Neural crest cell (in vitro differentiated cells): Measurements from ENCODE around the gene KCNQ1OT1. TPM values are rescaled to one million over a fixed set of nuclear protein-coding genes. Genes with fewer than 3 reads are reported as not detected.

Experiments used
- DNase-seq: peaks from one replicate; pipeline ENCODE4 v3.0.0; 2021; ENCODE audit warnings: low read depth, mixed read lengths, low spot score
- H3K27ac Mint-ChIP-seq: one replicate; pipeline ENCODE4 v1.8.0; 2021; ENCODE audit warnings: mild to moderate bottlenecking, mixed read lengths; ENCODE audit not compliant: unreplicated experiment
- H3K27me3 Mint-ChIP-seq: 2 replicates; pipeline ENCODE4 v1.8.0; 2021; ENCODE audit warnings: low read depth, mild to moderate bottlenecking, mixed read lengths
- H3K36me3 Mint-ChIP-seq: 2 replicates; pipeline ENCODE4 v1.8.0; 2021; ENCODE audit warnings: low read depth, mild to moderate bottlenecking, mixed read lengths
- H3K4me1 Mint-ChIP-seq: 2 replicates; pipeline ENCODE4 v1.8.0; 2021; ENCODE audit warnings: mixed read lengths
- H3K4me3 Mint-ChIP-seq: one replicate; pipeline ENCODE4 v1.8.0; 2021; ENCODE audit warnings: mild to moderate bottlenecking, mixed read lengths
- H3K9me3 Mint-ChIP-seq: 2 replicates; pipeline ENCODE4 v1.8.0; 2021; ENCODE audit warnings: mixed read lengths
- CTCF ChIP-seq: fragments of 200-600 bp; sonication (generic); conservative IDR thresholded peaks from 2 replicates; pipeline ENCODE4 v1.5.0; 2021; ENCODE audit warnings: antibody characterized with exemption, mild to moderate bottlenecking
- total RNA-seq: library from RNA; stranded (reverse); gene quantifications from 2 replicates; pipeline ENCODE4 v1.2.1, GENCODE V29; 2021

Gene KCNQ1OT1
- total RNA-seq, 1 donor from 2014 or later, result 2.3 TPM

- no peaks in the 10 kb centered on the region for H3K27me3 Mint-ChIP-seq
- peaks cover 13% of the 10 kb centered on the region for H3K4me1 Mint-ChIP-seq
- H3K9me3 Mint-ChIP-seq, result no peaks in the 10 kb centered on the region
- H3K27ac Mint-ChIP-seq, result no peak overlapping the region
- TF ChIP-seq CTCF, result no peak
- H3K4me3 Mint-ChIP-seq, result no peak overlapping the region
- no peaks in the 10 kb centered on the region for H3K36me3 Mint-ChIP-seq
- DNase-seq, result no peak
Observed at GRCh38 chr11:2685051-2685450, 14.7 kb downstream of the KCNQ1OT1 start.

GRCh38 chr11:2684581-2684980, 15.2 kb downstream of the KCNQ1OT1 start:
- Mint-ChIP-seq H3K27ac (no peak overlapping the region), H3K4me1 (peaks cover 10% of the 10 kb centered on the region), H3K36me3 (no peaks in the 10 kb centered on the region)

GRCh38 chr11:2683806-2684205, 16.0 kb downstream of the KCNQ1OT1 start:
- no peak overlapping the region for H3K27ac Mint-ChIP-seq

More at GRCh38 chr11:2684581-2684980, 15.2 kb downstream of the KCNQ1OT1 start:
- no peaks in the 10 kb centered on the region for H3K9me3 Mint-ChIP-seq
- TF ChIP-seq CTCF, result no peak
- H3K27me3 Mint-ChIP-seq, result no peaks in the 10 kb centered on the region
- DNase-seq, result no peak
- no peak overlapping the region for H3K4me3 Mint-ChIP-seq

GRCh38 chr11:2681408-2682145, 18.2 kb downstream of the KCNQ1OT1 start:
- DNase-seq, result no peak
- no peak overlapping the region for H3K4me3 Mint-ChIP-seq
- H3K9me3 Mint-ChIP-seq, result no peaks in the 10 kb centered on the region
- H3K36me3 Mint-ChIP-seq, result no peaks in the 10 kb centered on the region
- TF ChIP-seq CTCF, result no peak
- H3K27me3 Mint-ChIP-seq, result no peaks in the 10 kb centered on the region
- peaks cover 1% of the 10 kb centered on the region for H3K4me1 Mint-ChIP-seq
- H3K27ac Mint-ChIP-seq, result no peak overlapping the region

More at GRCh38 chr11:2683806-2684205, 16.0 kb downstream of the KCNQ1OT1 start:
- H3K36me3 Mint-ChIP-seq, result no peaks in the 10 kb centered on the region
- H3K27me3 Mint-ChIP-seq, result no peaks in the 10 kb centered on the region
- H3K4me3 Mint-ChIP-seq, result no peak overlapping the region
- DNase-seq, result no peak
- TF ChIP-seq CTCF, result no peak
- no peaks in the 10 kb centered on the region for H3K9me3 Mint-ChIP-seq
- peaks cover 10% of the 10 kb centered on the region for H3K4me1 Mint-ChIP-seq

- peaks cover 25% of the 10 kb centered on the region for H3K4me1 Mint-ChIP-seq
- no peak overlapping the region for H3K27ac Mint-ChIP-seq
- H3K36me3 Mint-ChIP-seq, result no peaks in the 10 kb centered on the region
- TF ChIP-seq CTCF, result no peak
- H3K4me3 Mint-ChIP-seq, result no peak overlapping the region
- no peaks in the 10 kb centered on the region for H3K27me3 Mint-ChIP-seq
- no peaks in the 10 kb centered on the region for H3K9me3 Mint-ChIP-seq
- no peak for DNase-seq
Observed at GRCh38 chr11:2679011-2679676, 20.6 kb downstream of the KCNQ1OT1 start.
